ENCODE data around the gene KIAA1671. TPM values are rescaled to one million over a fixed set of nuclear protein-coding genes. Genes with fewer than 3 reads are reported as not detected.

KIAA1671 gene
- total RNA-seq, 1 donor from 2014 or later: 17.3 TPM

DNA sequence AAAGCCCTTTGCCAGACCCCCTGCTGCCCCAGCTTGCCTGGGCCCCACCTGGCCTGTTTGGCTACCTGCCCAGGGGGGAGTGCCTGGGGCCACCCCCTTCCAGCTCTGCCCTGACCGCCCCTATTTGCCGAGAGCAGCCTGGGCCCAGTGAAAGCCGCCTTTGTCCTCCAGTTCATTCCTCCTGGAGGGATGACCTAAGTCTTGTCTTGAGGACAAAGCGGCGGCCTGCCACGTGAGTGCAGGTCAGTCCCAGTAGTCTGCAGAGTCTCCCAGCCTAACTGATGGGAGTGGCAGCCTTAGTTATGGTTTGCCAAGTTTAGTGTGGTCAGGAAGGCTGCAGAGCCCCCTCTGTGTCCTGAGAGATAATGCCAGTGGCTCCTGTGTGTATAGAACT lies 131.3 kb downstream of the KIAA1671 start:
- Histone ChIP-seq H3K27me3 (no peaks in the 10 kb centered on the region), H3K79me2 (ENCODE audit: low read depth) (peaks cover 4% of the 10 kb centered on the region), H3F3A (ENCODE audit: low read depth) (peaks cover 5% of the 10 kb centered on the region), H3K4me2 (peak overlapping the region; percentile 29), H3K27ac (peak overlapping the region; percentile 30), H3K4me1 (peaks cover 23% of the 10 kb centered on the region), H3K9me3 (ENCODE audit: low read depth) (no peaks in the 10 kb centered on the region), H3K4me3 (no peak overlapping the region), H3K9ac (no peak overlapping the region), H2AFZ (replicated peaks) (no peak overlapping the region), H3K36me3 (no peaks in the 10 kb centered on the region), H4K20me1 (ENCODE audit: low read depth) (peaks cover 60% of the 10 kb centered on the region)
- no peak overlapping the region for H3K27ac Mint-ChIP-seq
- no peaks in the 10 kb centered on the region for H3K36me3 Mint-ChIP-seq
- peaks cover 14% of the 10 kb centered on the region for H3K4me1 Mint-ChIP-seq
- no peak overlapping the region for H3K4me3 Mint-ChIP-seq
- TF ChIP-seq EZH2phosphoT487 (IDR thresholded peaks at IDR 0.05) (no peak), EZH2 (IDR thresholded peaks at IDR 0.05) (no peak)
- TF ChIP-seq, protein P1, sequence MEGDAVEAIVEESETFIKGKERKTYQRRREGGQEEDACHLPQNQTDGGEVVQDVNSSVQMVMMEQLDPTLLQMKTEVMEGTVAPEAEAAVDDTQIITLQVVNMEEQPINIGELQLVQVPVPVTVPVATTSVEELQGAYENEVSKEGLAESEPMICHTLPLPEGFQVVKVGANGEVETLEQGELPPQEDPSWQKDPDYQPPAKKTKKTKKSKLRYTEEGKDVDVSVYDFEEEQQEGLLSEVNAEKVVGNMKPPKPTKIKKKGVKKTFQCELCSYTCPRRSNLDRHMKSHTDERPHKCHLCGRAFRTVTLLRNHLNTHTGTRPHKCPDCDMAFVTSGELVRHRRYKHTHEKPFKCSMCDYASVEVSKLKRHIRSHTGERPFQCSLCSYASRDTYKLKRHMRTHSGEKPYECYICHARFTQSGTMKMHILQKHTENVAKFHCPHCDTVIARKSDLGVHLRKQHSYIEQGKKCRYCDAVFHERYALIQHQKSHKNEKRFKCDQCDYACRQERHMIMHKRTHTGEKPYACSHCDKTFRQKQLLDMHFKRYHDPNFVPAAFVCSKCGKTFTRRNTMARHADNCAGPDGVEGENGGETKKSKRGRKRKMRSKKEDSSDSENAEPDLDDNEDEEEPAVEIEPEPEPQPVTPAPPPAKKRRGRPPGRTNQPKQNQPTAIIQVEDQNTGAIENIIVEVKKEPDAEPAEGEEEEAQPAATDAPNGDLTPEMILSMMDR (IDR thresholded peaks at IDR 0.05): no peak
- peaks cover 2% of the 10 kb centered on the region for H3K27me3 Mint-ChIP-seq (ENCODE audit: insufficient read depth, low read depth)
- H3K9me3 Mint-ChIP-seq: no peaks in the 10 kb centered on the region
- DNase-seq (ENCODE audit: low spot score): peak; percentile 68

- Histone ChIP-seq H3K27ac (no peak overlapping the region), H3K9me3 (ENCODE audit: low read depth) (no peaks in the 10 kb centered on the region), H3K36me3 (no peaks in the 10 kb centered on the region), H3K4me1 (peaks cover 20% of the 10 kb centered on the region), H2AFZ (replicated peaks) (no peak overlapping the region), H4K20me1 (ENCODE audit: low read depth) (peaks cover 52% of the 10 kb centered on the region), H3K9ac (no peak overlapping the region), H3K4me3 (no peak overlapping the region), H3K27me3 (no peaks in the 10 kb centered on the region), H3K79me2 (ENCODE audit: low read depth) (peaks cover 4% of the 10 kb centered on the region), H3F3A (ENCODE audit: low read depth) (peaks cover 5% of the 10 kb centered on the region), H3K4me2 (no peak overlapping the region)
- Mint-ChIP-seq H3K9me3 (no peaks in the 10 kb centered on the region), H3K27ac (no peak overlapping the region), H3K4me1 (peaks cover 14% of the 10 kb centered on the region), H3K36me3 (no peaks in the 10 kb centered on the region), H3K27me3 (ENCODE audit: insufficient read depth, low read depth) (peaks cover 2% of the 10 kb centered on the region), H3K4me3 (no peak overlapping the region)
- DNase-seq (ENCODE audit: low spot score): no peak
- TF ChIP-seq, protein P1 (IDR thresholded peaks at IDR 0.05): no peak
- TF ChIP-seq EZH2phosphoT487 (IDR thresholded peaks at IDR 0.05) (no peak), EZH2 (IDR thresholded peaks at IDR 0.05) (no peak)
These were observed 132.0 kb downstream of the KIAA1671 start for GRCh38 chr22:25084405-25085107.

DNA sequence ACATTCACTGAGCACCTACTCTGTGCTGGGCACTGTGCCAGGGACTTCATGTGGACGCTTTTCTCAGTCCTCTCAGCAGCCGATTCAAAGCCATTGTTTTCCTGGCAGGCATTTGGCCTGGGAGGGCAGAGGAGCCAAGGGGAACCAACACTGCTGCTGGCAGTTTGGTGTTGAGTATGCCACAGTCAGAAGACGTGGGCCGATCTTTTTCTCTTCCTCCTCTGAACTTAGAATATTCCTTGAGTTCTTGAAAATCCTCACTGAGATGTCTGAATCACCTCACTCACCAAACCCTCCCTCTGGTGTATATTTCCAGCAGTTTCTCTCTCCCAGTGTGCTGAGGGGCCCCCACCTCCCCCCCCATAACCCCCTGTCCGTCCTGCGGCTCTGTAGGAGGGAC lies 132.6 kb downstream of the KIAA1671 start:
- Mint-ChIP-seq H3K4me3 (no peak overlapping the region), H3K27me3 (ENCODE audit: insufficient read depth, low read depth) (peaks cover under 1% of the 10 kb centered on the region), H3K9me3 (no peaks in the 10 kb centered on the region), H3K4me1 (peaks cover 9% of the 10 kb centered on the region), H3K27ac (no peak overlapping the region), H3K36me3 (no peaks in the 10 kb centered on the region)
- Histone ChIP-seq H4K20me1 (ENCODE audit: low read depth) (peaks cover 46% of the 10 kb centered on the region), H2AFZ (replicated peaks) (no peak overlapping the region), H3F3A (ENCODE audit: low read depth) (peaks cover 5% of the 10 kb centered on the region), H3K9me3 (ENCODE audit: low read depth) (no peaks in the 10 kb centered on the region), H3K27ac (no peak overlapping the region), H3K36me3 (no peaks in the 10 kb centered on the region), H3K27me3 (no peaks in the 10 kb centered on the region), H3K4me2 (no peak overlapping the region), H3K79me2 (ENCODE audit: low read depth) (peaks cover 4% of the 10 kb centered on the region), H3K4me1 (peaks cover 14% of the 10 kb centered on the region), H3K4me3 (no peak overlapping the region), H3K9ac (no peak overlapping the region)
- no peak for DNase-seq (ENCODE audit: low spot score)
- TF ChIP-seq EZH2phosphoT487 (IDR thresholded peaks at IDR 0.05) (no peak), EZH2 (IDR thresholded peaks at IDR 0.05) (no peak)
- TF ChIP-seq, protein P1 (IDR thresholded peaks at IDR 0.05): no peak
